Right atrium auricular region (tissue), 2 donors: ENCODE measurements around the gene ZNF835. TPM values are rescaled to one million over a fixed set of nuclear protein-coding genes. Genes with fewer than 3 reads are reported as not detected.

Experiments used
- DNase-seq: peaks from one replicate; pipeline ENCODE4 v3.0.0-alpha.2; 2019; ENCODE audit warnings: low spot score
- H3K27ac ChIP-seq, 2 donors: fragments of 200-600 bp; sonication (generic); 1 replicate in 1 of 2; 2 replicates in 1 of 2; pipeline ENCODE4 v1.5.1; 2016 to 2019
- H3K27me3 ChIP-seq, 2 donors: fragments of 200-600 bp; sonication (generic); one replicate each; pipeline versions ENCODE4 v1.5.1 to v1.6.0; 2017 to 2019
- H3K36me3 ChIP-seq: fragments of 200-600 bp; sonication (generic); one replicate; pipeline ENCODE4 v1.5.1; 2016
- H3K4me1 ChIP-seq, 2 donors: fragments of 200-600 bp; sonication (generic); one replicate each; pipeline versions ENCODE4 v1.5.1 to v1.6.0; 2017 to 2019
- H3K4me3 ChIP-seq, 2 donors: fragments of 200-600 bp; sonication (generic); 1 replicate in 1 of 2; 2 replicates in 1 of 2; pipeline ENCODE4 v1.5.1; 2017 to 2019; ENCODE audit warnings: mild to moderate bottlenecking in 1 of 2, moderate library complexity in 1 of 2
- H3K9me3 ChIP-seq, 2 donors: fragments of 200-600 bp; sonication (generic); one replicate each; pipeline ENCODE4 v1.5.1; 2019
- CTCF ChIP-seq, 2 donors: fragments of 200-600 bp; sonication (generic); IDR thresholded peaks; one replicate each; pipeline ENCODE4 v1.5.1; 2019; ENCODE audit warnings: antibody characterized with exemption in 2 of 2
- total RNA-seq, 2 donors: library from RNA; depleted of rRNA; stranded (reverse); fragments of >200 nt; gene quantifications; one replicate each; pipeline ENCODE4 v1.1.0, GENCODE V29; 2016

ZNF835 gene
- total RNA-seq, 2 donors from 2014 or later: 6.5 to 12.8 TPM

- TF ChIP-seq CTCF (IDR thresholded peaks at IDR 0.05): no peak
- no peak overlapping the region for H3K4me3 ChIP-seq
- no peaks in the 10 kb centered on the region for H3K36me3 ChIP-seq
- H3K27ac ChIP-seq: no peak overlapping the region
- no peaks in the 10 kb centered on the region for H3K9me3 ChIP-seq
- no peaks in the 10 kb centered on the region for H3K27me3 ChIP-seq
- no peaks in the 10 kb centered on the region for H3K4me1 ChIP-seq
- DNase-seq: no peak
Observed at GRCh38 chr19:56707821-56708220, 36.3 kb upstream of the ZNF835 start.

DNA sequence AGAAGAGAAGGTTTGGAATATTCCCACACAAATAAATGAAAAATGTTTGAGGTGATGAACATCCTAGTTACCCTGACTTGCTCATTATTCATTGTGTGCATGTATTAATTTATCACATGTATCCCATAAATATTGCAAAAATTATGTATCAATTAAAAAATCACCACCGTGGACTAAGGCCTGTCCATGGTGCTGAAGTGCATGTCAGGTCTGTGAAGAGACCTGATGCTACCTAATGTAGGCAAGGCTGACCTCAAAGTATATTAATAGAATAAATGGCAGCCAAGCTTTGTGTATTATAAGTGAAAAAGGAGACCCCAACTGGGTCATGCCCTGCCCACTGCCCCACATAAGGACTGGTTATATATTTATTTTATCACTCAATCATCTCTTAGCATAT is 34.4 kb upstream of the ZNF835 start:
- TF ChIP-seq CTCF (IDR thresholded peaks at IDR 0.05): no peak
- Histone ChIP-seq H3K4me3 (no peak overlapping the region), H3K4me1 (no peaks in the 10 kb centered on the region), H3K27me3 (no peaks in the 10 kb centered on the region), H3K36me3 (no peaks in the 10 kb centered on the region), H3K27ac (no peak overlapping the region), H3K9me3 (no peaks in the 10 kb centered on the region)
- no peak for DNase-seq

DNA sequence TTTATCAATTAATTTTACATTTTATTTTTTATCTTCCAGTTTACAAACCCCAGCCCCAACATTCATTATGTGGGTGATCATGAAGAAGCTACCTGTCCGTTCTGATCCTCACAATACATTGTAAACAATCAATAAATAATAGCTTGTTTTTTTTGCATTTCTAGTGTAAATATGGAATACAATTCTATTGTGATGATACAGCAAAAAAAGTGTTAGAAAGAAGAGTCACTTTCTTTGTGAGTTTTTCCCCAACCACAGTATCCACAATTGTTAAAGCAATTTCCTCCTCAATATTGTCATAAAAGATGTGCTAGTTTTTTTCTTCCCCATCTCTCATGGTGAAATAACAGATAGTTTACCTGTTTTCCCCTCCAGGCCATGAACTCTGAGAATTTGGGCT is 30.3 kb upstream of the ZNF835 start:
- H3K36me3 ChIP-seq: no peaks in the 10 kb centered on the region
- no peak for DNase-seq
- no peak for TF ChIP-seq CTCF (IDR thresholded peaks at IDR 0.05)
- H3K9me3 ChIP-seq: no peaks in the 10 kb centered on the region
- no peaks in the 10 kb centered on the region for H3K4me1 ChIP-seq
- H3K27ac ChIP-seq: no peak overlapping the region
- H3K4me3 ChIP-seq: no peak overlapping the region
- no peaks in the 10 kb centered on the region for H3K27me3 ChIP-seq

DNA sequence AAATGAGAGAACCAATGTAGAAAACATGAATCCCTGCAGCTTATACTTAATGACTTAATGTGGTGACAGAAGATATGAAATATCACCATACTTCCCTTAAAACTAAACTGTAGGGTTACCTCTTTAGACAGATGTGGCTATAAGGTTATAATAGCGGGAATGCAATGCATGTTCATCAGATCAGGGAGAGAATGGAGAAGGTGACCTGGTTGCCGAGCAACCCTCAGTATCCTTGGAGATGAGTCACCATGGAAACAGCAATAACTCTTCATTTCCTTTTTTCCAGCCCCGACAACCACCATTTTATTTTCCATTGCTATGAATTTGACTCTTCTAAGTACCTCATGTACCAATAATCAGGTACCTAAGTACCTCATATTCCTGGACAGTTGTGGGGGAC is 28.0 kb upstream of the ZNF835 start:
- Histone ChIP-seq H3K27ac (no peak overlapping the region), H3K9me3 (no peaks in the 10 kb centered on the region), H3K4me3 (no peak overlapping the region), H3K27me3 (no peaks in the 10 kb centered on the region), H3K4me1 (no peaks in the 10 kb centered on the region), H3K36me3 (no peaks in the 10 kb centered on the region)
- DNase-seq: no peak
- no peak for TF ChIP-seq CTCF (IDR thresholded peaks at IDR 0.05)

DNA sequence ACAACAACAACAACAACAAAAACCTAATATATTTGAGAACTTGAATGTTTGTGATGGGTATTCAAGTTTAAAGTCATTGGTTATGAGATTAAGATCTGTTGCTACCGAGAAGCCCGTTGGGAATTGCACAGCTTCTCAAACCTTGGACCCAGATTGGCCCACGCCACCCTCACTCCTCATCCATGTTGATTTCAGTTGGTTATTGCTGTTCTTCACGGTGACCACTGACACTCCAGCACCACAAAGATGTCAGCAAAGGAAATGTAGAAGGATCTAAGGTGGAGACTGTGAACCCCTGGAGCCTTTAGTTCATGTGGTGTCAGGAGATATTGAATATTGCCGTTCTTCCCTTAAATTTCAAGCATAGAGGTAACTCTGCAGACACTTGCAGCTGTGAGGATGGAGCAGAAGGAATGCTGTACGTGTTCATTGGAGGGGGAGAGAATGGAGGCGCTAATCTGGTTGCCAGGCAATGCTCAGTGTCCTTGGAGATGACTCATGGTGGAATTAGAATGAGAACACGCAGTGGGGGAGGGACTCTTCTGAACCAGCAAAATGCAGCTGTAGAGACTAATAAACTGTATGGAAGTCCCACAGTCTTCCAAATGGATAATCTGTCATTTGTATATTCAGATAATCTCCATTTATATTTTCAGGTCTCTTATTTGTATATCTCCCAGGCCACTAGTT is 20.8 kb upstream of the ZNF835 start:
- H3K4me1 ChIP-seq: no peaks in the 10 kb centered on the region
- H3K27me3 ChIP-seq: no peaks in the 10 kb centered on the region
- no peak overlapping the region for H3K27ac ChIP-seq
- no peaks in the 10 kb centered on the region for H3K36me3 ChIP-seq
- DNase-seq: no peak
- TF ChIP-seq CTCF (IDR thresholded peaks at IDR 0.05): no peak
- no peak overlapping the region for H3K4me3 ChIP-seq
- H3K9me3 ChIP-seq: no peaks in the 10 kb centered on the region

- no peaks in the 10 kb centered on the region for H3K9me3 ChIP-seq
- no peak overlapping the region for H3K4me3 ChIP-seq
- no peak overlapping the region for H3K27ac ChIP-seq
- H3K27me3 ChIP-seq: no peaks in the 10 kb centered on the region
- DNase-seq: no peak
- H3K4me1 ChIP-seq: no peaks in the 10 kb centered on the region
- TF ChIP-seq CTCF (IDR thresholded peaks at IDR 0.05): no peak
- no peaks in the 10 kb centered on the region for H3K36me3 ChIP-seq
Observed at GRCh38 chr19:56690670-56691069, 19.1 kb upstream of the ZNF835 start.
